SK-N-SH (cell line): ENCODE results near the gene ARID1A.

Experiments
- CTCF ChIP-seq: fragments of 200-600 bp; sonication (generic); IDR thresholded peaks from 2 replicates; pipeline ENCODE4 v1.6.1; 2017; ENCODE audit warnings: antibody characterized with exemption, mild to moderate bottlenecking, moderate library complexity
- JUND ChIP-seq: IDR thresholded peaks from 2 replicates; pipeline ENCODE4 v1.4.0; 2012
- MXI1 ChIP-seq: IDR thresholded peaks from 2 replicates; pipeline ENCODE4 v1.6.1; 2012; ENCODE audit warnings: mild to moderate bottlenecking, low read depth, low read length, improper control_type of control experiment
- RFX5 ChIP-seq: IDR thresholded peaks from 2 replicates; pipeline ENCODE4 v1.6.1; 2012; ENCODE audit warnings: mild to moderate bottlenecking, improper control_type of control experiment, low read length
- SMC3 ChIP-seq: IDR thresholded peaks from 2 replicates; pipeline ENCODE4 v1.6.1; 2012; ENCODE audit warnings: low read depth, low read length, improper control_type of control experiment
- TAF1 ChIP-seq: IDR thresholded peaks from 2 replicates; pipeline ENCODE4 v1.6.1; 2012; ENCODE audit warnings: low read depth, mild to moderate bottlenecking, low read length, moderate library complexity, borderline replicate concordance
- YY1 ChIP-seq: IDR thresholded peaks from 2 replicates; pipeline ENCODE4 v1.4.0; 2012; ENCODE audit warnings: low read depth, mild to moderate bottlenecking

DNA sequence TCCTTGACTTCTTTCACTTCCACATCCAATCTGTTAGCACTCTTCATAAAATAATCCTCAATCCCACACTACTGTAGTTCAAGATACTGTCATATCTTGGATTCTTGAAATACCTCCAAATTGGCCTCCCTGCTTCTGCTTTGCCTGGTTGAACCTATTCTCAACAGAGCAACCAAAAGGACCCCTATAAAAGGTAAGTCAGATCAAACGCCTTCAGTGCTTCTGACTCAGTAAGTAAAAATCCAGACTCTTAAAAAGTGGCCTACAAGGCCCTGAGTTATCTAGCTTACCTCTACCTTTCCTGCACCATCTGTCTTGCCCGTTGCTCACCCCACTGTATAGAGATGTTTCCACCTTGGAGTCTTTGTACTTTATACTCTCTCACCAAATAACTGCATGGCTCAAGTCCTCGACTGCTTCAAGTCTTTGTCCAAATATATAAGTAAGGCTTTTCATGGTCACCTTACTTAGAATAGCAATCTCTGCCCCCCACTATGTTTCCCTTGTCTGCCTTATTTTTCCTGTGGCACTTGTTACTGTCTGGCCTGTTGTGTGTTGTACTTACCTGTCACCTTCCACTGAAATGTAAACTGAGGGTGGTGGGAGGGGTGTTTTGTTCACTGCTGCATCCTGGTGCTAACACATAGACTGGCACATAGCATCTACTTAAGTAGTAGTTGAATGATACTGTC, 86.9 kb downstream of the ARID1A start:
- TF ChIP-seq SMC3 = no peak
- no peak for TF ChIP-seq YY1
- TF ChIP-seq RFX5 = no peak
- no peak for TF ChIP-seq MXI1
- no peak for TF ChIP-seq JUND
- TF ChIP-seq CTCF = no peak
- TF ChIP-seq TAF1 = no peak
